K562 (cell line): ENCODE data around the gene GRAMD1B. TPM values are rescaled to one million over a fixed set of nuclear protein-coding genes. Genes with fewer than 3 reads are reported as not detected.

Experiments
- ATAC-seq: fragments of 200-7000 bp; cut with Tn5 transposase; 3 replicates; pipeline ENCODE4 v1.9.1; 2020; ENCODE audit warnings: moderate library complexity
- BruUV-seq: library from RNA; stranded (reverse); fragments of 400-500 nt; replicated peaks from 2 replicates; lab custom pipeline; 2021; lab: Mats Ljungman, UMichigan
- CTCF ChIA-PET: fragments of 300-600 bp; formaldehyde crosslinking; extraction: SDS; loops from one replicate; lab custom pipeline; 2021; ENCODE audit warnings: low intra/inter-chr PET ratio; lab: Yijun Ruan, JAX
- POLR2A ChIA-PET: fragments of 300-600, 350-650 bp; sonication (Branson Sonifier 250); formaldehyde crosslinking; extraction: SDS; loops from one replicate; lab custom pipeline; 2021; ENCODE audit warnings: antibody characterized with exemption, inconsistent platforms; lab: Yijun Ruan, JAX
- DNase-seq, 4 experiments: peaks; one replicate each; pipeline versions ENCODE4 v3.0.0 to v3.0.0-alpha.2; 2011 to 2018; ENCODE audit warnings: low spot score in 3 of 4, mixed read lengths in 3 of 4; ENCODE audit errors: extremely low read depth in 1 of 4
- FAIRE-seq: peaks from 2 replicates; lab custom pipeline; 2011; peaks lifted over from hg19 to GRCh38; lab: Jason Lieb, UNC
- H2AFZ ChIP-seq: 2 replicates; pipeline ENCODE4 v1.6.0; 2011; ENCODE audit warnings: low read depth, low read length, control low read depth, inconsistent platforms
- H3K27ac ChIP-seq: fragments of 200-600 bp; 3 replicates; pipeline ENCODE4 v1.8.0; 2011; ENCODE audit warnings: low read depth, mild to moderate bottlenecking, control low read depth, inconsistent platforms, low read length, moderate library complexity, mixed read lengths; ENCODE audit errors: extremely low read depth
- H3K27me3 ChIP-seq, 2 experiments: fragments of 300-600 bp in 1 of 2; 2 replicates in 1 of 2; 3 replicates in 1 of 2; pipeline versions ENCODE4 v1.6.0 to v1.8.0; 2011; ENCODE audit warnings: inconsistent platforms in 2 of 2, low read length in 2 of 2, mild to moderate bottlenecking in 1 of 2, mixed read lengths in 1 of 2, moderate library complexity in 1 of 2; ENCODE audit not compliant: control insufficient read depth in 2 of 2, insufficient read depth in 2 of 2
- H3K36me3 ChIP-seq: fragments of 300-600 bp; 3 replicates; pipeline ENCODE4 v1.8.0; 2011; ENCODE audit warnings: mild to moderate bottlenecking, low read length, inconsistent platforms; ENCODE audit not compliant: control insufficient read depth, insufficient read depth
- H3K4me1 ChIP-seq, 2 experiments: fragments of 200-600 bp in 1 of 2; replicated peaks in 1 of 2; 2 replicates in 1 of 2; 3 replicates in 1 of 2; pipeline versions ENCODE4 v1.5.1 to v1.8.0; 2011; ENCODE audit warnings: inconsistent platforms in 2 of 2, low read length in 2 of 2, mild to moderate bottlenecking in 1 of 2, mixed read lengths in 1 of 2, moderate library complexity in 1 of 2; ENCODE audit not compliant: control insufficient read depth in 2 of 2, insufficient read depth in 2 of 2
- H3K4me2 ChIP-seq: 2 replicates; pipeline ENCODE4 v1.6.1; 2011; ENCODE audit warnings: low read length, control low read depth, inconsistent platforms, mixed read lengths; ENCODE audit not compliant: insufficient read depth
- H3K4me3 ChIP-seq: fragments of 200-600 bp; sonication (generic), shearing (Covaris generic); 2 replicates; pipeline ENCODE4 v1.5.1; 2016; ENCODE audit warnings: control low read depth, inconsistent platforms
- H3K79me2 ChIP-seq: fragments of 200-600 bp; 3 replicates; pipeline ENCODE4 v1.8.0; 2011; ENCODE audit warnings: low read length, inconsistent platforms; ENCODE audit not compliant: control insufficient read depth, insufficient read depth
- H3K9ac ChIP-seq, 2 experiments: 2 replicates each; pipeline versions ENCODE4 v1.6.0 to v1.6.1; 2011; ENCODE audit warnings: low read depth in 2 of 2, low read length in 2 of 2, control low read depth in 1 of 2, inconsistent platforms in 1 of 2, mild to moderate bottlenecking in 1 of 2, mixed read lengths in 1 of 2; ENCODE audit not compliant: insufficient read depth in 1 of 2
- H3K9me1 ChIP-seq: one replicate; pipeline ENCODE4 v1.6.0; 2011; ENCODE audit warnings: inconsistent platforms, mild to moderate bottlenecking, low read length, moderate library complexity; ENCODE audit not compliant: control insufficient read depth, insufficient read depth
- H3K9me3 ChIP-seq: replicated peaks from 2 replicates; pipeline ENCODE4 v1.5.1; 2011; ENCODE audit warnings: low read depth, low read length, inconsistent platforms; ENCODE audit not compliant: control insufficient read depth, insufficient read depth
- H4K20me1 ChIP-seq: replicated peaks from 2 replicates; pipeline ENCODE4 v1.6.1; 2011; ENCODE audit warnings: low read length, inconsistent platforms, mixed read lengths; ENCODE audit not compliant: control insufficient read depth, insufficient read depth
- ATF2 ChIP-seq: sonication (generic); formaldehyde crosslinking; IDR thresholded peaks from 2 replicates; pipeline ENCODE4 v1.8.1; 2022; ENCODE audit warnings: missing genetic modification reagents
- ATF3 ChIP-seq, 2 experiments: fragments of 450-650 bp in 1 of 2; sonication (generic) in 1 of 2; formaldehyde crosslinking in 1 of 2; IDR thresholded peaks in 1 of 2; conservative IDR thresholded peaks in 1 of 2; 2 replicates each; pipeline versions ENCODE4 v1.6.1 to v1.8.1; 2016 to 2023; ENCODE audit warnings: mild to moderate bottlenecking in 2 of 2, moderate library complexity in 2 of 2, inconsistent platforms in 1 of 2, missing genetic modification reagents in 1 of 2
- ATF7 ChIP-seq: fragments of 450-650 bp; IDR thresholded peaks from 2 replicates; pipeline ENCODE4 v1.7.1; 2014; ENCODE audit warnings: mild to moderate bottlenecking, moderate library complexity
- BMI1 ChIP-seq: fragments of 150-350 bp; IDR thresholded peaks from 2 replicates; pipeline ENCODE4 v1.6.1; 2014; ENCODE audit warnings: low read length
- BRCA1 ChIP-seq, 2 experiments: fragments of 450-650 bp in 1 of 2; sonication (generic) in 1 of 2; formaldehyde crosslinking in 1 of 2; IDR thresholded peaks; 2 replicates each; pipeline versions ENCODE4 v1.5.0 to v1.6.1; 2017 to 2020; ENCODE audit warnings: mild to moderate bottlenecking in 1 of 2, missing genetic modification reagents in 1 of 2
- DLX4 ChIP-seq: fragments of 250-450 bp; sonication (Bioruptor Pico); IDR thresholded peaks from 2 replicates; pipeline ENCODE4 v1.6.1; 2021; ENCODE audit warnings: mild to moderate bottlenecking
- EGR1 ChIP-seq: fragments of 450-650 bp; conservative IDR thresholded peaks from 2 replicates; pipeline ENCODE4 v1.6.1; 2017; ENCODE audit warnings: mild to moderate bottlenecking
- ESRRA ChIP-seq: fragments of 450-650 bp; IDR thresholded peaks from 2 replicates; pipeline ENCODE4 v1.6.1; 2014; ENCODE audit warnings: low read depth, mild to moderate bottlenecking, moderate library complexity, borderline replicate concordance
- IRF1 ChIP-seq: sonication (generic); formaldehyde crosslinking; IDR thresholded peaks from 2 replicates; pipeline ENCODE4 v1.8.0; 2022; ENCODE audit warnings: missing genetic modification reagents, mild to moderate bottlenecking, borderline replicate concordance
- JUND ChIP-seq, 2 experiments: IDR thresholded peaks; 2 replicates in 1 of 2; 3 replicates in 1 of 2; pipeline ENCODE4 v1.6.1; 2011; ENCODE audit warnings: borderline replicate concordance in 2 of 2, low read depth in 2 of 2, low read length in 2 of 2, improper control_type of control experiment in 1 of 2, missing biosample characterization in 1 of 2, missing genetic modification characterization in 1 of 2, missing genetic modification reagents in 1 of 2
- KLF13 ChIP-seq: fragments of 450-650 bp; IDR thresholded peaks from 2 replicates; pipeline ENCODE4 v1.6.1; 2016; ENCODE audit warnings: missing genetic modification characterization, low read depth, mild to moderate bottlenecking, missing compliant biosample characterization, moderate library complexity, borderline replicate concordance
- TFAP4 ChIP-seq: sonication (generic); formaldehyde crosslinking; IDR thresholded peaks from 2 replicates; pipeline ENCODE4 v1.8.0; 2022; ENCODE audit warnings: missing genetic modification reagents, mild to moderate bottlenecking, moderate library complexity, borderline replicate concordance
- ZNF174 ChIP-seq: fragments of 250-450 bp; sonication (Bioruptor Pico); IDR thresholded peaks from 2 replicates; pipeline ENCODE4 v1.4.0; 2020; ENCODE audit warnings: mild to moderate bottlenecking
- ZNF668 ChIP-seq: fragments of 250-450 bp; sonication (Bioruptor Pico); IDR thresholded peaks from 2 replicates; pipeline ENCODE4 v1.8.0; 2022; ENCODE audit warnings: mild to moderate bottlenecking, inconsistent platforms
- WGBS: fragments of 100-300 bp; shearing (Covaris generic); methylation state at CpG from one replicate; pipeline ENCODE4 v1.1.6; 2016; ENCODE audit warnings: low coverage, mixed read lengths; ENCODE audit not compliant: insufficient coverage; ENCODE audit errors: missing lambda C conversion rate; 5-methylcytosine and 5-hydroxymethylcytosine counted together
- in situ Hi-C: fragments of 300-500 bp; cut with MboI; formaldehyde crosslinking; loops from 4 replicates; pipeline ENCODE4 v1.15.0; 2018; ENCODE audit warnings: inconsistent platforms, mixed read lengths
- intact Hi-C: fragments of 100-400 bp; cut with micrococcal nuclease; formaldehyde crosslinking; loops from 2 replicates; pipeline ENCODE4 v1.14.2; 2022
- polyA plus RNA-seq, 8 experiments: library from polyadenylated mRNA; depleted of rRNA in 4 of 8; stranded (reverse) in 5 of 8; unstranded in 3 of 8; fragments of >200 nt; fragmentation: Nextera tagmentation in 2 of 8; fragmentation: Illumina TruSeq in 1 of 8; extraction: Ambion mirVana in 2 of 8; extraction: Trizol in 1 of 8; gene quantifications; 2 replicates each; pipeline versions ENCODE4 v1.2.1 to v1.2.3, GENCODE V29; 2011 to 2014; ENCODE audit warnings: inconsistent platforms in 1 of 8, missing spikeins in 1 of 8
- total RNA-seq, 7 experiments: library from RNA; depleted of rRNA in 6 of 7; stranded (reverse); fragments of >200 nt in 6 of 7; fragmentation: Illumina TruSeq in 2 of 7; extraction: Trizol in 2 of 7; gene quantifications; 2 replicates each; pipeline versions ENCODE4 v1.2.1 to v1.2.3, GENCODE V29; 2011 to 2021; ENCODE audit warnings: low replicate concordance in 1 of 7

GRAMD1B gene
- total and polyA plus RNA-seq, 9 of the 15 experiments (the other 6 are each of a cell fraction or from before 2014, with no cell fraction given) = 0.31 TPM; not detected in 8

- H3K4me2 ChIP-seq = peak within 1 kb of the TSS; percentile 87
- in situ Hi-C loops = no loop called here
- H3K9ac ChIP-seq = peak within 1 kb of the TSS in 1 of 2 experiments; percentile 87; a peak in 2 of 4 replicates
- H4K20me1 ChIP-seq = no peaks in the 10 kb centered on the region
- H3K9me1 ChIP-seq = no peaks in the 10 kb centered on the region
- POLR2A ChIA-PET = interaction anchor here (0.8 kb wide), 1 partner anchor 26 kb away, joined by 3 read pairs; no protein-coding TSS in a partner anchor
- WGBS = 2% methylated on average over 26 of the region's 44 CpGs
- no peak for FAIRE-seq
- H2AFZ ChIP-seq = peak within 1 kb of the TSS; percentile 85
- CTCF ChIA-PET = no interaction called here
- peak; percentile 98 for ATAC-seq
- H3K27ac ChIP-seq = no peak within 1 kb of the TSS
- BruUV-seq = no TSS peak
- H3K79me2 ChIP-seq = no peaks in the 10 kb centered on the region
- peak within 1 kb of the TSS; percentile 41 for H3K4me3 ChIP-seq
- H3K9me3 ChIP-seq = no peaks in the 10 kb centered on the region
- H3K27me3 ChIP-seq = peaks cover 3 to 8% of the 10 kb centered on the region in 2 experiments; a peak in 3 of 5 replicates
- peak; percentile 75 to 94 (median 90) for DNase-seq
- no peaks in the 10 kb centered on the region for H3K36me3 ChIP-seq
- intact Hi-C loops = no loop called here
- peaks cover 0 to 13% of the 10 kb centered on the region in 2 experiments; a peak in 3 of 5 replicates for H3K4me1 ChIP-seq
- TF ChIP-seq IRF1 (CRISPR knock-in tag) (no peak), JUND (IDR thresholded peaks at IDR 0.05; ENCODE audit: borderline replicate concordance, low read depth, low read length) (no peak), JUND (tag; IDR thresholded peaks at IDR 0.05; ENCODE audit: borderline replicate concordance, low read depth, low read length) (0 out of 3 replicates have a peak, but pooled peaks have one; percentile 30), BRCA1 (IDR thresholded peaks at IDR 0.05) (no peak), BRCA1 (CRISPR knock-in tag; IDR thresholded peaks at IDR 0.05) (no peak), KLF13 (no peak), BMI1 (no peak), ZNF668 (CRISPR knock-in tag) (no peak), EGR1 (peak; percentile 88), ATF3 (IDR thresholded peaks at IDR 0.05) (peak; percentile 79), ATF3 (CRISPR knock-in tag; conservative IDR thresholded peaks at IDR 0.05) (no peak), ESRRA (no peak), TFAP4 (0 out of 2 replicates have a peak, but pooled peaks have one; percentile 16), DLX4 (no peak), ATF2 (CRISPR knock-in tag) (peak; percentile 42; the same call in 1 of the 2 replicates), ZNF174 (CRISPR knock-in tag) (no peak), ATF7 (peak; percentile 81)
Observed at GRCh38 chr11:123654566-123655081, 224.6 kb downstream of the GRAMD1B start, which contains the start of gene SCN3B. Gene SCN3B (minus strand): TSS chr11:123654624. CDS start chr11:123653801, 823 bp downstream.
